HL-60 (cell line): ENCODE results near the gene PLD6.

Source experiments
- DNase-seq, 2 experiments: peaks; one replicate each; pipeline ENCODE4 v3.0.0-alpha.2; 2010 to 2020; ENCODE audit warnings: low read depth in 1 of 2, low spot score in 1 of 2
- H3K27ac ChIP-seq: fragments of 250-450 bp; sonication (Bioruptor Pico); replicated peaks from 2 replicates; pipeline ENCODE4 v1.5.1; 2020; ENCODE audit warnings: mild to moderate bottlenecking, moderate library complexity
- H3K27me3 ChIP-seq: fragments of 250-450 bp; sonication (Bioruptor Pico); 2 replicates; pipeline ENCODE4 v1.5.1; 2021; ENCODE audit warnings: mild to moderate bottlenecking, moderate library complexity; ENCODE audit not compliant: insufficient read depth, poor library complexity, severe bottlenecking
- H3K4me3 ChIP-seq: replicated peaks from 2 replicates; pipeline ENCODE4 v1.5.1; 2011; ENCODE audit warnings: mild to moderate bottlenecking, control low read depth, low read length; ENCODE audit not compliant: insufficient read depth
- CTCF ChIP-seq: IDR thresholded peaks from one replicate; pipeline ENCODE4 v1.5.1; 2011; ENCODE audit warnings: low read length, control low read depth, inconsistent platforms; ENCODE audit not compliant: insufficient read depth
- GABPA ChIP-seq: IDR thresholded peaks from 2 replicates; pipeline ENCODE4 v1.6.1; 2012; ENCODE audit warnings: low read depth
- POLR2AphosphoS5 ChIP-seq: IDR thresholded peaks from 2 replicates; pipeline ENCODE4 v1.6.1; 2012; ENCODE audit warnings: low read depth
- REST ChIP-seq: IDR thresholded peaks from 2 replicates; pipeline ENCODE4 v1.6.1; 2012; ENCODE audit warnings: low read depth; ENCODE audit not compliant: insufficient replicate concordance
- SPI1 ChIP-seq: IDR thresholded peaks from 2 replicates; pipeline ENCODE4 v1.6.1; 2012; ENCODE audit warnings: low read depth, mild to moderate bottlenecking, borderline replicate concordance

Gene PLD6

GRCh38 chr17:17183744-17184143, 22.4 kb downstream of the PLD6 start:
- no peak for TF ChIP-seq SPI1
- TF ChIP-seq CTCF: no peak
- no peak for TF ChIP-seq GABPA
- TF ChIP-seq REST: no peak
- H3K4me3 ChIP-seq: no peak overlapping the region
- no peaks in the 10 kb centered on the region for H3K27me3 ChIP-seq
- H3K27ac ChIP-seq: no peak overlapping the region
- DNase-seq: no peak

- DNase-seq: no peak
- TF ChIP-seq REST: no peak
- TF ChIP-seq SPI1: no peak
- TF ChIP-seq POLR2AphosphoS5: no peak
- no peak for TF ChIP-seq CTCF
- no peak for TF ChIP-seq GABPA
- no peak overlapping the region for H3K4me3 ChIP-seq
- H3K27me3 ChIP-seq: no peaks in the 10 kb centered on the region
- H3K27ac ChIP-seq: no peak overlapping the region
Measured at GRCh38 chr17:17182598-17183136, 23.5 kb downstream of the PLD6 start.

GRCh38 chr17:17181666-17182597, 24.2 kb downstream of the PLD6 start:
- H3K27me3 ChIP-seq: no peaks in the 10 kb centered on the region
- no peak overlapping the region for H3K27ac ChIP-seq
- DNase-seq: no peak
- TF ChIP-seq GABPA (no peak), SPI1 (no peak), REST (no peak), CTCF (no peak), POLR2AphosphoS5 (no peak)
- no peak overlapping the region for H3K4me3 ChIP-seq
